Transverse colon (tissue), 4 donors: ENCODE measurements around the gene ABCC11. TPM values are rescaled to one million over a fixed set of nuclear protein-coding genes. Genes with fewer than 3 reads are reported as not detected.

Experiments
- DNase-seq: peaks from one replicate; pipeline ENCODE4 v3.0.0-alpha.2; 2019
- H3K27ac ChIP-seq, 4 donors: fragments of 200-600 bp; sonication (generic); 2 replicates each; pipeline ENCODE4 v1.5.1; 2016 to 2018; ENCODE audit warnings: inconsistent platforms in 4 of 4
- H3K27me3 ChIP-seq: fragments of 200-600 bp; sonication (generic); 2 replicates; pipeline ENCODE4 v1.5.1; 2017; ENCODE audit warnings: inconsistent platforms
- H3K36me3 ChIP-seq, 4 donors: fragments of 200-600 bp; sonication (generic); 2 replicates each; pipeline ENCODE4 v1.5.1; 2017 to 2019; ENCODE audit warnings: inconsistent platforms in 4 of 4
- H3K4me1 ChIP-seq, 4 donors: fragments of 200-600 bp; sonication (generic); 2 replicates each; pipeline ENCODE4 v1.5.1; 2017 to 2020; ENCODE audit warnings: inconsistent platforms in 4 of 4
- H3K4me3 ChIP-seq, 4 donors: fragments of 200-600 bp; sonication (generic); 1 replicate in 1 of 4; 2 replicates in 3 of 4; pipeline versions ENCODE4 v1.5.1 to v1.6.1; 2017 to 2019; ENCODE audit warnings: inconsistent platforms in 4 of 4
- H3K9me3 ChIP-seq, 2 donors: fragments of 200-600 bp; sonication (generic); 2 replicates each; pipeline ENCODE4 v1.5.1; 2017 to 2019; ENCODE audit warnings: inconsistent platforms in 2 of 2
- EP300 ChIP-seq: sonication (generic); formaldehyde crosslinking; IDR thresholded peaks from one replicate; pipeline ENCODE4 v1.6.1; 2017; ENCODE audit warnings: antibody characterized with exemption, low read depth
- POLR2A ChIP-seq: fragments of 450-650 bp; IDR thresholded peaks from one replicate; pipeline ENCODE4 v1.6.1; 2016; ENCODE audit warnings: antibody characterized with exemption, mild to moderate bottlenecking, moderate library complexity
- POLR2AphosphoS5 ChIP-seq, 3 donors: sonication (generic); formaldehyde crosslinking; IDR thresholded peaks; one replicate each; pipeline ENCODE4 v1.6.1; 2016; ENCODE audit warnings: antibody characterized with exemption in 3 of 3
- WGBS, 2 donors: methylation state at CpG; one replicate each; pipeline ENCODE4 v1.1.5; 2018; ENCODE audit warnings: low coverage in 1 of 2; 5-methylcytosine and 5-hydroxymethylcytosine counted together
- in situ Hi-C, 4 donors: fragments of 200-750 bp; cut with MboI; loops; one replicate each; pipeline versions ENCODE4 v1.15.0 to v1.15.1; 2017; ENCODE audit warnings: low sequenced_read_pairs in 3 of 4, low pct_ligation_motif_present in 1 of 4, low pct_unique_long_range_greater_than_20kb in 1 of 4
- intact Hi-C: fragments of 100-400 bp; cut with DNase I; formaldehyde crosslinking; loops from one replicate; pipeline ENCODE4 v1.15.1; 2023; ENCODE audit warnings: low total_unique reads
- total RNA-seq, 4 donors: library from RNA; depleted of rRNA; stranded (reverse); fragments of >200 nt; gene quantifications; one replicate each; pipeline ENCODE4 v1.1.0, GENCODE V29; 2016
- TF ChIP-seq, protein P1 (sequence below), 5 experiments: fragments of 200-600 bp in 3 of 5; fragments of 450-650 bp in 2 of 5; sonication (generic) in 3 of 5; IDR thresholded peaks; 1 replicate in 2 of 5; 2 replicates in 3 of 5; pipeline ENCODE4 v1.5.1; 2016 to 2017; ENCODE audit warnings: antibody characterized with exemption in 5 of 5, inconsistent platforms in 3 of 5, mild to moderate bottlenecking in 2 of 5, moderate library complexity in 1 of 5

The ABCC11 gene
- total RNA-seq, 4 donors from 2014 or later: 0.16 to 10.7 (median 0.27) TPM; not detected in 1

DNA sequence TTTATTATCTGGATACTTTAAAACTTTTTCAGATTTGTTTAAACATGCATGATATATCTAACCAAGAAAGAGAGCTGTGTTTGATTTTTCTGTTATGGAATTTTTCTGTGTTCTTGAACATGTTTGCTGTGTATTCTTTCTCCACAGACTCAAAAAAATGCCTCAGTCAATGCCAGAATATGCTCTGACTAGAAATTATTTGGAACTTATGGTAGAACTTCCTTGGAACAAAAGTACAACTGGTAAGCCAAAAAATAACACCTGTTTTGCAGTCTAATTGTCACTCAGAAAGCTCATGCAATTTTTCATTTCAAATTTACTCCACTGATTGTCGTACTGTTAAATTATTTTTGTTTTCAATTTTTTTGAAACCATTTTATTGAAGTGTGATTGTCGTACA is 15.3 kb upstream of the ABCC11 start:
- H3K27me3 ChIP-seq: no peaks in the 10 kb centered on the region
- intact Hi-C loops (no loop called here), in situ Hi-C loops (no loop called here)
- no peak for DNase-seq
- no peak overlapping the region for H3K27ac ChIP-seq
- 90 to 91% methylated on average over 2 of the region's 2 CpGs for WGBS, 2 donors
- TF ChIP-seq, protein P1, sequence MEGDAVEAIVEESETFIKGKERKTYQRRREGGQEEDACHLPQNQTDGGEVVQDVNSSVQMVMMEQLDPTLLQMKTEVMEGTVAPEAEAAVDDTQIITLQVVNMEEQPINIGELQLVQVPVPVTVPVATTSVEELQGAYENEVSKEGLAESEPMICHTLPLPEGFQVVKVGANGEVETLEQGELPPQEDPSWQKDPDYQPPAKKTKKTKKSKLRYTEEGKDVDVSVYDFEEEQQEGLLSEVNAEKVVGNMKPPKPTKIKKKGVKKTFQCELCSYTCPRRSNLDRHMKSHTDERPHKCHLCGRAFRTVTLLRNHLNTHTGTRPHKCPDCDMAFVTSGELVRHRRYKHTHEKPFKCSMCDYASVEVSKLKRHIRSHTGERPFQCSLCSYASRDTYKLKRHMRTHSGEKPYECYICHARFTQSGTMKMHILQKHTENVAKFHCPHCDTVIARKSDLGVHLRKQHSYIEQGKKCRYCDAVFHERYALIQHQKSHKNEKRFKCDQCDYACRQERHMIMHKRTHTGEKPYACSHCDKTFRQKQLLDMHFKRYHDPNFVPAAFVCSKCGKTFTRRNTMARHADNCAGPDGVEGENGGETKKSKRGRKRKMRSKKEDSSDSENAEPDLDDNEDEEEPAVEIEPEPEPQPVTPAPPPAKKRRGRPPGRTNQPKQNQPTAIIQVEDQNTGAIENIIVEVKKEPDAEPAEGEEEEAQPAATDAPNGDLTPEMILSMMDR (IDR thresholded peaks at IDR 0.05): no peak
- TF ChIP-seq POLR2AphosphoS5 (IDR thresholded peaks at IDR 0.05) (no peak), POLR2A (no peak), EP300 (no peak)
- H3K9me3 ChIP-seq: no peaks in the 10 kb centered on the region
- no peaks in the 10 kb centered on the region for H3K4me1 ChIP-seq
- H3K36me3 ChIP-seq: peaks cover 0 to 43% (median 20%) of the 10 kb centered on the region in 4 donors
- no peak overlapping the region for H3K4me3 ChIP-seq

DNA sequence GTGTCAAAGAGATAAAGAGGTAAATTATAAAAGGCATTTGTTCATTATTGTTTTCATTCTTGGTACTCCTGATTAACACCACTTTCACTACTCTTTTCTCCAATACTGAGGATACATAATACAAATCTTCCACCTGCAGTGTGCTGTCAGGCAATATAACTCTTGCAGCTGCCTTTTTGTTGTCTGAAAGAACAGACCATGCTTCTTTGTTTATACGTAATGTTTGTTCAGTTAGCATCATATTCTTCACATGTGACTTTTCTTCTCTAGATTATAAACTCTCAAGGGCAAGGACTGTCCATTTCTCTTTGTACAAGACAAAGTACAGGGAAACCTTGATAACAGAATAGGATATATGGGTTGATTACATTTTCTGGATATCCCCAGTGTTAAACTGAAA is 14.2 kb upstream of the ABCC11 start:
- in situ Hi-C loops (no loop called here), intact Hi-C loops (no loop called here)
- WGBS, 2 donors: 83 to 93% methylated on average over 1 of the region's 1 CpG
- Histone ChIP-seq H3K36me3 (peaks cover 0 to 42% (median 20%) of the 10 kb centered on the region in 4 donors), H3K4me1 (no peaks in the 10 kb centered on the region), H3K9me3 (no peaks in the 10 kb centered on the region), H3K27me3 (no peaks in the 10 kb centered on the region), H3K27ac (no peak overlapping the region), H3K4me3 (no peak overlapping the region)
- no peak for DNase-seq
- TF ChIP-seq POLR2A (no peak), POLR2AphosphoS5 (IDR thresholded peaks at IDR 0.05) (no peak)
- TF ChIP-seq, protein P1 (IDR thresholded peaks at IDR 0.05): no peak

DNA sequence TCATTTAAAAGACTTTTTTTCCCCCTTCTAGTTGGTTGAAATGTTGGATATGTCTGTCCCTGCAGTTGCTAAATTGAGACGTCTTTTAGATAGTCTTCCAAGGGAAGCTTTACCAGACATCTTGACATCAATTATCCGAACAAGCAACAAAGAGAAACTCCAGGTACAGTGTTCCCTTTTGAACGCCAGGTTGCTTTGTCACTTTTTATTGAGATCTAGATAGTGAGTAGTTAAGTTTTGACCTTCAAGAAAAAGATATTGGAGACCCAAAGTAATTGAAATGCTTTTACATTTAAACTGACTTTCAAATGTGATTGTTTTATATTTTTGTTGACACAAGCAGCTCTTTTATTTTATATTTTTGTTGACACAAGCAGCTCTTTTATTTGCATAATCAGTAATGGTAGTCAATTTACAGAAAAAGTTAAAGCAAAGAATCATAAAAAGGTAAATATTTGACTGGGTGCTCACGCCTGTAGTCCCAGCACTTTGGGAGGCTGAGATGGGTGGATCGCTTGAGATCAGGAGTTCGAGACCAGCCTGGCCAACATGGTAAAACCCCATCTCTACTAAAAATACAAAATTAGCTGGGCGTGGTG is 9.3 kb upstream of the ABCC11 start:
- Histone ChIP-seq H3K27me3 (no peaks in the 10 kb centered on the region), H3K4me3 (no peak overlapping the region), H3K4me1 (peaks cover 0 to 10% (median 0%) of the 10 kb centered on the region in 4 donors), H3K9me3 (no peaks in the 10 kb centered on the region), H3K27ac (peak overlapping the region in 1 of 4 donors; percentile 28), H3K36me3 (peaks cover 0 to 26% (median 10%) of the 10 kb centered on the region in 4 donors)
- in situ Hi-C loops: no loop called here
- TF ChIP-seq, protein P1 (IDR thresholded peaks at IDR 0.05): peak in 1 of 5 experiments; percentile 20
- no peak for TF ChIP-seq POLR2A
- intact Hi-C loops: no loop called here
- 53 to 66% methylated on average over 6 to 7 of the region's 7 CpGs for WGBS, 2 donors
- no peak for DNase-seq

DNA sequence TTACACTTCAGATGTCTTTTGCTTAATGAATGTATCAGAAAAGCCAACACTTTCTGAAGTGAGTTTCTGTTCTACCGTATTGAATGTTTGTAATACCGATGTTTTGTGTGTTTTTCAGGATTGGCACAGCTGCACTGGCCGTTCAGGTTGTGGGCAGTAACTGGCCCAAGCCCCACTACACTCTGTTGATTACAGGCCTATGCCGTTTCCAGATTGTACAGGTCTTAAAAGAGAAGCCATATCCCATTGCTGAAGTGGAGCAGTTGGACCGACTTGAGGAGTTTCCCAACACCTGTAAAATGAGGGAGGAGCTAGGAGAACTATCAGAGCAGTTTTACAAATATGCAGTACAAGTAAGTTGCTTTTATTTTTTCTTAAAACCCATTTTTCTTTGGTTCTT is 4.7 kb upstream of the ABCC11 start:
- Histone ChIP-seq H3K4me3 (no peak overlapping the region), H3K27ac (no peak overlapping the region), H3K36me3 (peaks cover 0 to 7% (median 3%) of the 10 kb centered on the region in 4 donors), H3K9me3 (no peaks in the 10 kb centered on the region), H3K27me3 (no peaks in the 10 kb centered on the region), H3K4me1 (peaks cover 0 to 35% (median 11%) of the 10 kb centered on the region in 4 donors)
- TF ChIP-seq POLR2AphosphoS5 (IDR thresholded peaks at IDR 0.05) (no peak), EP300 (no peak), POLR2A (no peak)
- TF ChIP-seq, protein P1 (IDR thresholded peaks at IDR 0.05): no peak
- DNase-seq: no peak
- 77 to 81% methylated on average over 3 to 5 of the region's 5 CpGs for WGBS, 2 donors
- intact Hi-C loops: no loop called here
- in situ Hi-C loops: no loop called here
